Kidney epithelial cell (primary cell): ENCODE results near the gene TMEM186. TPM values are rescaled to one million over a fixed set of nuclear protein-coding genes. Genes with fewer than 3 reads are reported as not detected.
A peak's percentile ranks its signal among the peaks of the same experiment; 100 is the strongest.
"Not testable (repeated sequence)": the region's sequence is repeated elsewhere in the genome, so short reads cannot be mapped to it uniquely, and the experiment has no call there.

Experiments
- DNase-seq: peaks from one replicate; pipeline ENCODE4 v3.0.0-alpha.2; 2010; ENCODE audit warnings: low read depth
- H3K27me3 ChIP-seq: 2 replicates; pipeline ENCODE4 v1.6.0; 2011; ENCODE audit warnings: low read length; ENCODE audit not compliant: control insufficient read depth, insufficient read depth
- H3K36me3 ChIP-seq: 2 replicates; pipeline ENCODE4 v1.5.1; 2011; ENCODE audit warnings: low read length; ENCODE audit not compliant: control insufficient read depth, insufficient read depth
- H3K4me3 ChIP-seq: 2 replicates; pipeline ENCODE4 v1.5.1; 2011; ENCODE audit warnings: low read depth, mild to moderate bottlenecking, control low read depth, low read length
- CTCF ChIP-seq: IDR thresholded peaks from 2 replicates; pipeline ENCODE4 v1.5.1; 2011; ENCODE audit warnings: mild to moderate bottlenecking, moderate library complexity, low read length, control low read depth, inconsistent platforms; ENCODE audit not compliant: insufficient read depth, poor library complexity, severe bottlenecking
- total RNA-seq: library from RNA; depleted of rRNA; stranded (reverse); fragments of >200 nt; gene quantifications from 2 replicates; pipeline ENCODE4 v1.2.3, GENCODE V29; 2015

The TMEM186 gene
- 9.4 and 10.9 TPM in 2 replicates for total RNA-seq

- Histone ChIP-seq H3K27me3 (no peaks in the 10 kb centered on the region), H3K36me3 (no peaks in the 10 kb centered on the region), H3K4me3 (peak within 1 kb of the TSS; percentile 90)
- DNase-seq = peak; percentile 91
- no peak for TF ChIP-seq CTCF
These were observed at the start of gene TMEM186, which contains the start of gene PMM2 for GRCh38 chr16:8797364-8798173. Gene TMEM186 (minus strand): TSS chr16:8797639. CDS start chr16:8797614, 25 bp downstream. Gene PMM2 (plus strand): TSS chr16:8797839. CDS start chr16:8797883, 44 bp downstream.

GRCh38 chr16:8847145-8847544 lies 49.7 kb upstream of the TMEM186 start:
- no peaks in the 10 kb centered on the region for H3K27me3 ChIP-seq
- TF ChIP-seq CTCF = no peak
- no peak for DNase-seq
- no peak overlapping the region for H3K4me3 ChIP-seq
- peaks cover 2% of the 10 kb centered on the region for H3K36me3 ChIP-seq

- Histone ChIP-seq H3K27me3 (no peaks in the 10 kb centered on the region), H3K4me3 (no peak overlapping the region), H3K36me3 (no peaks in the 10 kb centered on the region)
- no peak for TF ChIP-seq CTCF
- DNase-seq = no peak
These were observed 49.0 kb upstream of the TMEM186 start for GRCh38 chr16:8846401-8846932.

GRCh38 chr16:8845699-8846298 lies 48.4 kb upstream of the TMEM186 start:
- no peak overlapping the region for H3K4me3 ChIP-seq
- no peaks in the 10 kb centered on the region for H3K36me3 ChIP-seq
- no peaks in the 10 kb centered on the region for H3K27me3 ChIP-seq
- no peak for TF ChIP-seq CTCF
- no peak for DNase-seq

GRCh38 chr16:8843296-8843695 lies 45.9 kb upstream of the TMEM186 start:
- H3K36me3 ChIP-seq, H3K27me3 ChIP-seq, H3K4me3 ChIP-seq, DNase-seq: not testable (repeated sequence)

GRCh38 chr16:8842016-8842415 lies 44.6 kb upstream of the TMEM186 start:
- not testable (repeated sequence) for H3K27me3 ChIP-seq, DNase-seq, H3K4me3 ChIP-seq, H3K36me3 ChIP-seq

GRCh38 chr16:8837594-8837993 lies 40.2 kb upstream of the TMEM186 start:
- not testable (repeated sequence) for H3K4me3 ChIP-seq, H3K36me3 ChIP-seq, H3K27me3 ChIP-seq, DNase-seq

GRCh38 chr16:8836797-8837196 lies 39.4 kb upstream of the TMEM186 start:
- not testable (repeated sequence) for H3K27me3 ChIP-seq, H3K36me3 ChIP-seq, DNase-seq

More at GRCh38 chr16:8836797-8837196, 39.4 kb upstream of the TMEM186 start:
- H3K4me3 ChIP-seq = not testable (repeated sequence)
